Stomach (tissue), 4 donors: ENCODE results near the gene CBX2.

ENCODE experiments used
- POLR2A ChIP-seq, 4 donors: fragments of 450-650 bp; IDR thresholded peaks; one replicate each; pipeline ENCODE4 v1.6.1; 2016; ENCODE audit warnings: antibody characterized with exemption in 4 of 4, control low read depth in 2 of 4, mild to moderate bottlenecking in 1 of 4, moderate library complexity in 1 of 4
- TF ChIP-seq, protein P1 (sequence below), 7 experiments: fragments of 450-650 bp in 4 of 7; fragments of 200-600 bp in 3 of 7; sonication (generic) in 3 of 7; IDR thresholded peaks; one replicate each; pipeline ENCODE4 v1.5.1; 2016 to 2019; ENCODE audit warnings: antibody characterized with exemption in 7 of 7, control low read depth in 2 of 7, mild to moderate bottlenecking in 1 of 7

DNA sequence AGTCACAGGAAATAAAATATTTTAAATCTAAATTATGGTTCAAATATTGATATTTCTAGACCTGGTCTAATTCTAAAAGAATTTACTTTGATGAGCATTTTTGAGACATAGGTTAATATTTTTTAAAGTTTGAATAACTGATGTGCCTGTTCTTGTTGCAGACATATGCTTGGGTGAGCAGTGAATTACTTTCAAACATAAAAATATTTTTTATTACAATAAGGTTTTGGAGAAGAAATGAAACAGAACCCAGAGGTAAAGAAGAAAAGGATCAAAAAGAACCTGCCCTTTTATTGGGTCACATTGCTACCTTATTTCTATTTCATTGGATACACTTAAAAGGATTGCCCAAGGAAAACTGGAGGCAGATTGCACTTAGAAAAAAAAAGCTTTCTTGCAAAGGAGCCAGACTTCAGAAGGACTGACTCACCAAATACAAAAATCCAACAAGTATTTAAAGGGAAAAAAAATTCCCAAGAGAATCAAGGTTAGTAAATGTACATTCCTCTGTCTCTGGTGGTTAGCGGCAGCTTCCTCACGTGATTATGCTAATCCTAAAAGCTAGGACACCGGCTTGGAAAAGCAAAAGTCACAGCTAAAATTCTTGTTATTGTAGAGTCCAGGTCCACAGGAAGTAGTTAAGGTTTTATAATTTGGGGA is 28.7 kb upstream of the CBX2 start:
- TF ChIP-seq, protein P1, sequence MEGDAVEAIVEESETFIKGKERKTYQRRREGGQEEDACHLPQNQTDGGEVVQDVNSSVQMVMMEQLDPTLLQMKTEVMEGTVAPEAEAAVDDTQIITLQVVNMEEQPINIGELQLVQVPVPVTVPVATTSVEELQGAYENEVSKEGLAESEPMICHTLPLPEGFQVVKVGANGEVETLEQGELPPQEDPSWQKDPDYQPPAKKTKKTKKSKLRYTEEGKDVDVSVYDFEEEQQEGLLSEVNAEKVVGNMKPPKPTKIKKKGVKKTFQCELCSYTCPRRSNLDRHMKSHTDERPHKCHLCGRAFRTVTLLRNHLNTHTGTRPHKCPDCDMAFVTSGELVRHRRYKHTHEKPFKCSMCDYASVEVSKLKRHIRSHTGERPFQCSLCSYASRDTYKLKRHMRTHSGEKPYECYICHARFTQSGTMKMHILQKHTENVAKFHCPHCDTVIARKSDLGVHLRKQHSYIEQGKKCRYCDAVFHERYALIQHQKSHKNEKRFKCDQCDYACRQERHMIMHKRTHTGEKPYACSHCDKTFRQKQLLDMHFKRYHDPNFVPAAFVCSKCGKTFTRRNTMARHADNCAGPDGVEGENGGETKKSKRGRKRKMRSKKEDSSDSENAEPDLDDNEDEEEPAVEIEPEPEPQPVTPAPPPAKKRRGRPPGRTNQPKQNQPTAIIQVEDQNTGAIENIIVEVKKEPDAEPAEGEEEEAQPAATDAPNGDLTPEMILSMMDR (IDR thresholded peaks at IDR 0.05) = no peak
- no peak for TF ChIP-seq POLR2A (IDR thresholded peaks at IDR 0.05)
